K562 (cell line): ENCODE results near the gene ZNF22.

Source experiments
- BRD4 ChIP-seq: fragments of 200-600 bp; sonication (generic); IDR thresholded peaks from 2 replicates; pipeline ENCODE4 v1.6.1; 2017; ENCODE audit warnings: inconsistent platforms
- EP300 ChIP-seq: IDR thresholded peaks from 2 replicates; pipeline ENCODE4 v1.6.1; 2012; ENCODE audit warnings: low read length, improper control_type of control experiment
- PTBP1 ChIP-seq: fragments of 200-400 bp; formaldehyde crosslinking; IDR thresholded peaks from 2 replicates; pipeline ENCODE4 v1.6.1; 2017; ENCODE audit warnings: low read depth, low read length
- SIN3B ChIP-seq: fragments of 450-650 bp; IDR thresholded peaks from 2 replicates; pipeline ENCODE4 v1.6.1; 2017; ENCODE audit warnings: low read depth, mild to moderate bottlenecking, moderate library complexity
- SLC30A9 ChIP-seq: fragments of 250-450 bp; sonication (Bioruptor Pico); IDR thresholded peaks from 2 replicates; pipeline ENCODE4 v1.8.0; 2022; ENCODE audit warnings: mild to moderate bottlenecking, moderate library complexity
- YY1 ChIP-seq, 3 experiments: IDR thresholded peaks; 2 replicates each; pipeline ENCODE4 v1.6.1; 2011; ENCODE audit warnings: low read length in 2 of 3, mild to moderate bottlenecking in 2 of 3, moderate library complexity in 2 of 3, borderline replicate concordance in 1 of 3, control low read depth in 1 of 3, low read depth in 1 of 3; ENCODE audit not compliant: insufficient read depth in 3 of 3, insufficient replicate concordance in 2 of 3, control insufficient read depth in 1 of 3, insufficient read length in 1 of 3; ENCODE audit errors: extremely low read depth in 1 of 3
- ZBED1 ChIP-seq: IDR thresholded peaks from 2 replicates; pipeline ENCODE4 v1.6.1; 2014
- ZNF282 ChIP-seq: sonication (generic); formaldehyde crosslinking; IDR thresholded peaks from 2 replicates; pipeline ENCODE4 v1.8.1; 2023; ENCODE audit warnings: missing genetic modification reagents

DNA sequence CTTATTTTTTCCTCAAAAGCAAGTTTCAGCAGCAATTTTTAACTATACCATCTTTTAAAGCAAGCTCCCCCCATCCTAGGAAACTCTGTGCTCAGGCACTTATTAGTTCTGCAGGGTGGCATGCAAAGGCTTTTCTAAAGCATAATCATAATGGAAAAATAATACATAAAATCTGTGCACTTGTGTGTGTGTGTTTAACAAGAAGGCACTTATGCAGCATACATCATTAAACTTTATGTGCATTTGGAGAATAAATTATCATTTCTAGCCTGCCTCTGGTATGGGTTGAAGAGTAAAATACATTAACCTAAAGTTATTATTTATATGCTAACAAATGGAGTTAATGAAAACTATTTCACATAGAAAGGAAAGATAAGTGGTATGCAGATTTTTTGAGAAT is 46.7 kb upstream of the ZNF22 start:
- no peak for TF ChIP-seq YY1 (IDR thresholded peaks at IDR 0.05; ENCODE audit: borderline replicate concordance in 1 of 3, control insufficient read depth in 1 of 3, extremely low read depth in 1 of 3, insufficient read depth in 3 of 3, insufficient read length in 1 of 3, insufficient replicate concordance in 2 of 3, low read depth in 1 of 3, low read length in 2 of 3)
- TF ChIP-seq EP300, result no peak
- TF ChIP-seq PTBP1, result no peak
- TF ChIP-seq BRD4, result no peak
- no peak for TF ChIP-seq ZNF282 (CRISPR knock-in tag)
- TF ChIP-seq SLC30A9 (CRISPR knock-in tag), result no peak
- no peak for TF ChIP-seq ZBED1
- TF ChIP-seq SIN3B, result no peak
